K562 treated with DMSO at 1 percent for 4 hours (cell line): ENCODE data around the gene PRSS58. TPM values are rescaled to one million over a fixed set of nuclear protein-coding genes. Genes with fewer than 3 reads are reported as not detected.

Source experiments
- total RNA-seq: library from RNA; unstranded; fragments of 300-600 nt; gene quantifications from 2 replicates; pipeline ENCODE4 v1.2.3, GENCODE V29; 2022; ENCODE audit not compliant: insufficient read depth

PRSS58 gene, protein sequence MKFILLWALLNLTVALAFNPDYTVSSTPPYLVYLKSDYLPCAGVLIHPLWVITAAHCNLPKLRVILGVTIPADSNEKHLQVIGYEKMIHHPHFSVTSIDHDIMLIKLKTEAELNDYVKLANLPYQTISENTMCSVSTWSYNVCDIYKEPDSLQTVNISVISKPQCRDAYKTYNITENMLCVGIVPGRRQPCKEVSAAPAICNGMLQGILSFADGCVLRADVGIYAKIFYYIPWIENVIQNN
- not detected in 2 replicates for total RNA-seq

DNA sequence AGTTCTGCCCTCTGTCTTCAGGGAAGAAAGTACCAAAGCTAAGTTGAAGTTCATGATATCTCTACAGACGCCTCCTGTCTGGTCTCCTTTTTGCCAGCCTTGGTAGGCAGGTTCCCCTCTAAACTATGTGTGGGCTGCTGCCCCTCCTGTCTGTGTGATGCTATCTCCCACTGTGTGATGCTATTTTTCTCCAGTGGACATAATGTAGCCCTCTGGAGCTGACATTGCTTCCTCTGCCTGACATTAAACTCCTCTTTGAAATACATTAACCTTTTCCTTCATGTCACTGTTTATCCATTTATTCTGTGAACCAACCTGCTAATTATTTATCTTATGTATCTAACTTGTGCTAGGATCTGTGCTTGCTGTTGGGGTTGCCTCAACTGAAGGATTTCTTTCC is at the start of gene PRSS58:
TSS of gene PRSS58 (minus strand) at position 101 of the 400 bp plus-strand sequence. CDS start 351 bp downstream, outside the sequence.

Other genes starting within 250 kb of the PRSS58 start
- not detected in 2 replicates for gene MGAM2, start 146.3 kb downstream of the PRSS58 start, total RNA-seq